HG03159 (cell line): ENCODE data around the gene ZNF48.

Source experiments
- ATAC-seq: cut with Tn5 transposase; IDR thresholded peaks from one replicate; pipeline ENCODE4 v1.9.1; 2021; ENCODE audit warnings: mild to moderate bottlenecking, moderate library complexity; ENCODE audit not compliant: unreplicated experiment

The ZNF48 gene

DNA sequence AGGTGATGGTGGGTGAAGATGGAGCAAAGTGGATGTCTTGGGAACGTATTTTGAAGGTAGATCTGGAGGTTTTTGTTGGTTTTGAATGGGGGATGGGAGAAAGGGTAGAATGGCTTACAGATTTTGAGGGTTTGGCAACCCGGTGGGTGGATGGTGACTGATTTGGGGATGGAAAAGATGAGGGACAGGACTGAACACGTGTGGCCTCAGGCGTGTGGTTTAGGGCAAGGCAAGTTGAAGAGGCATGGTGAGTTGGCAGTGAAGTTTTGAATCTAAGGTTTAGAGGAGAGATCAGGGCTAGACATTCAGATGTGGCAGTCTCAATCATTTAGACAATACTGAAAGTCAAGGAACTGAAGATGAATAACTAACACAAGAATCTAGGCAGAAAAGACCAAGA lies 39.6 kb downstream of the ZNF48 start:
- ATAC-seq = no peak

DNA sequence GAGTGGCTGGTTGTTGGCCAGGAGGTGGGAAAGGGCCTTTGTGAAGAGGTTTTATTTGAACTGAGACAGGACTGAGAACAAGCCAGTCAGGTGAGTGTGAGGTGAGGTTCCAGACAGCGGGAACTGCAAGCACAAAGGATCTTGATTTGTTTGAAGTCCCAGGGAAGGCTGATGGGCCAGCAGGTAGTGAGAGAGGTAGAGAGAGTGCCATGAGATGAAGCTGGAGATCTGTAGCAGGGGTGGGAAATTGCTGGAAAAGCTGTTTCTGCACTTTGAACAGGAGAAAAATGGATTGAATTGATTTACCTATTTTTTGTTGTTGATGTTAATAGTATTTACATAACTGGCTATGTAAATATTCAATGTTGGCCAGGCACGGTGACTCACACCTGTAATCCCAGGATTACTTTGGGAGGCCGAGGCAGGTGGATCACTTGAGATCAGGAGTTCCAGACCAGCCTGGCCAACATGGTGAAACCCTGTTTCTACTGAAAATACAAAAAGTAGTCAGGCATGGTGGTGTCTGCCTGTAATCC lies 42.4 kb downstream of the ZNF48 start:
- ATAC-seq = no peak

- no peak for ATAC-seq
These were observed 43.6 kb downstream of the ZNF48 start for GRCh38 chr16:30438835-30439234.

DNA sequence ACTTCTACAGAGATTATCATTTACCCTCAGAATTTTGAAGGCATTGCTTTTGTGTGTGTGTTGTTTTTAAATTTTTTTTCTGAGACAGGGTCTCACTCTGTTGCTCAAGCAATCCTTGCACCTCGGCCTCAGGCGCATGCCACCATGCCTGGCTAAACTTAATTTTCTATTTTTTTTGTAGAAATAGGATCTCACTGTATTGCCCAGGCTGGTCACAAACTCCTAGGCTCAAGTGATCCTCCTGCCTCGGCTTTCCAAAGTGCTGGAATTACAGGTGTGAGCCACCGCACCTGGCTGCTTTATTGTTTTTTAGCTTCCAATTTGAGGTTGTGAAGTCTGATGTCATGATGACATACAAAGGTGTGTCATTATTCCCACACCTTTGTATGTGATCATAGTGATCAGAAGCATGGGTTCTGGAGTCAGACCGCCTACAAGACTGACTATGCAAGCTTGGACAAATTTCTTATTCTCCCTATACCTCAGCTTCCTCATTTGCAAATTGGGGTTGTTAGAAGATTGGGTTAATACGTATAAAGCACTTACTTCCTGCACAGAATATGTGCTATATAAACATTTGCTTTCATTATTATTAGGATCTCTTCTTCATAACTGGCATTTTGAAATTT lies 44.6 kb downstream of the ZNF48 start:
- no peak for ATAC-seq

DNA sequence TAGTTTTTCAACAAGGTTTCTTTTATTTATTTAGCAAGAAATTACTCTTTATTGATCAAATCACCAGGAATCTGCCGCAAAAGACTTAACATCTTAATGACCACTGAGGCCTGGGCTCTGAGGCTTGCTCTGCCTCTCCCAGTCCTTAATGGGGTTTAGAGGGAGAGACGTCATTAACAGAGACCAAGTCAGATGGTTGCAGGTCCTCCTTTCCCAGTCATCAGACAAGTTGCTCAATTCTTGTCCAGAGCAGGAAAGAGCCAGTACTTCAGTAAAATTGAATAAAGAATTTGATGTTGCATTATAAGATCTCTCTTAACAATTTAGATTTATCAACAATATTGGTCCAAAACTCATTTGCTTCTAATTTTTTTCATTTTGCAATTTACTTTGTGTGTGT lies 48.4 kb downstream of the ZNF48 start:
- no peak for ATAC-seq

DNA sequence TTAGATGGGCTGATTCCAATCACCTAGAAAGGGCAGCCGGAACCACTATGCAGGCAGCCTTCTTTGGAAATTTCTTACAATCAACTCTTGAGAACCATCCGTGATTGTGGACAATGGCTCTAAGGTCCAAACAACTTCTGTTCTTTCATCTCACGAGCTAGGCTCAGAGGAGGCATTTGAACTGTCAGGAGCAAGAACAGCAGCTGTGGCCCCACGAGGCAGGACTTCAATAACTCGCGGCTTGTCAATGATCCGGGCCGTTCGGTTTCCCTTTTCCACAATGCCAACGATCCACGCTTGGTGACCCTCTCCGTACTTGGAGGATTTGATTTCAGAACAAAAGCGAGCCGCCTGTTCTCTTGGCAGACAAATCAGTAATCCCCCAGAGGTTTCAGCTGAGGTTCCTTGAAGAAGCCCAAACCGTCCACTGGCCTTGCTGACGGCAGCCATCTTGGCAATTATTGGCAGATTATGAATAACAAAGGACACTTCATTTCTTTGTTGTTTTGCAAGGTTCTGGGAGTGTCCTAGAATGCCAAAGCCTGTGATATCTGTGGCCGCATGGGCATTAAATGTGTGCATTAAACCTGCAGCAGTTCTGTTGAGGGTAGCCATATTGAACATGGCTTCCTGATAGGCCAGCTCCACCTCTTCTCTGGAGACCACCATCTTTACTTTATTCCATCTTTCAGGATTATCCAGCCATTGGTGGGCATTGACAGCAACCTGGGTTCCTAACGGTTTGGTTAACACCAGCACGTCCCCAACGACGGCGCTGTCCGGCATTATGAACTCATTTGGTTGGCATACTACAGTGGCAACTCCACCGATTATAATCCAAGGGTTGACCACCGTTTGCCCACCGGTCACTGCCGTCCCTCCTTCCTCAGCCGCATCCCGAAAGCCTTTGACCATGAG lies 49.3 kb downstream of the ZNF48 start:
- no peak for ATAC-seq

DNA sequence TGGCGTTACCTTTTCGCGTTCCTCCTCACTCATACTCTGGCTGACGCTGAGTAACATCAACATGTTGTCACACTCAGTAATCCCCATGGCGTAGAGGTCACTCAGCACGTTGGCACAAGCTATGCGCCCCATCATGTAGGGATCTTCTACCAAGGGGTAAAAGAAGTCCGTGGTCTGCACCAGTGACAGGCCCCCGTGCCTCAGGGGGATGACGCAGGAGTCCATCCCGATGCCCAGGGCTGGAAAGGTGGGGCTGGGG lies 49.9 kb downstream of the ZNF48 start:
- ATAC-seq = no peak

DNA sequence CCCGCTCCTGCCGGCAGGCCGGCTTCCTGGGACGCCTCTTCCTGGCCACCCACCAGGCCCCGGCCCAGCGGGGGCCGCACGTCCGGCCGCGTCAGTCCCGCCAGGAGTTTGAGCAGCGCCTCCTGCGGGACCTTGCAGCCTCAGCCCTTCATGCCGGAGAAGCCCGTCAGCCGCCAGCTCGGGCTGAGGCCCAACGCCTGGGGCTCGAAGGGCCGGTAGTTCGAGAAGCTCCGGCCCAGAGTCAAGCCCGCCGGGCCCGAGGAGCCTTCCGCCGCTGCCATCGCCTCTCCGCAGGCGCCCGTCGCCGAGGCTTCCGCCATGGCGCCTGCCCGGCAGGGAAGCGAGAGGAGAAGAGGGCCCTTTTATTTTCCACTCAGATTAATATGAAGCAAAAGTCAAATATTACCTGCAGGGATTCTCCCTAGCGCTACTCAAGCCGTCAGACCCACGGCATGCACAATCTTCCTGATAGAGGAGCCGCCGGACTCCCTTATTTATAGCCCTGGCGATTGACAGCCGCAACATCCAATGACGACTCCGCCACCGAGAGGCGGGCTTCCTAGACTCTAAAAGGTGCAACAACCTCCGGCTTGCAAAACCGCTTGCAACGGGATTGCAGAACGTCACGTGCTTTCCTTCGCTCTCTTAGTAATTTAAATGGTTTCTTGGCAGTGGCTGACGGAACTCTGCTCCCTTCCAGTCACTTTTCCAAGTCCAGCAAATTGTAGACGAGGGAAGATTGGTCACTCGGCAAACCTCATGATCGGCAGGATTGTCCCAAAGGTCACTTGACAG lies 50.4 kb downstream of the ZNF48 start, which contains the start of gene SEPHS2:
SEPHS2 (minus strand) TSS at position 467 of the 795 bp plus-strand sequence; CDS start at position 320, 147 bp downstream.
- ATAC-seq = peak; percentile 84

GRCh38 chr16:30446203-30446595 lies 51.0 kb downstream of the ZNF48 start:
- no peak for ATAC-seq

DNA sequence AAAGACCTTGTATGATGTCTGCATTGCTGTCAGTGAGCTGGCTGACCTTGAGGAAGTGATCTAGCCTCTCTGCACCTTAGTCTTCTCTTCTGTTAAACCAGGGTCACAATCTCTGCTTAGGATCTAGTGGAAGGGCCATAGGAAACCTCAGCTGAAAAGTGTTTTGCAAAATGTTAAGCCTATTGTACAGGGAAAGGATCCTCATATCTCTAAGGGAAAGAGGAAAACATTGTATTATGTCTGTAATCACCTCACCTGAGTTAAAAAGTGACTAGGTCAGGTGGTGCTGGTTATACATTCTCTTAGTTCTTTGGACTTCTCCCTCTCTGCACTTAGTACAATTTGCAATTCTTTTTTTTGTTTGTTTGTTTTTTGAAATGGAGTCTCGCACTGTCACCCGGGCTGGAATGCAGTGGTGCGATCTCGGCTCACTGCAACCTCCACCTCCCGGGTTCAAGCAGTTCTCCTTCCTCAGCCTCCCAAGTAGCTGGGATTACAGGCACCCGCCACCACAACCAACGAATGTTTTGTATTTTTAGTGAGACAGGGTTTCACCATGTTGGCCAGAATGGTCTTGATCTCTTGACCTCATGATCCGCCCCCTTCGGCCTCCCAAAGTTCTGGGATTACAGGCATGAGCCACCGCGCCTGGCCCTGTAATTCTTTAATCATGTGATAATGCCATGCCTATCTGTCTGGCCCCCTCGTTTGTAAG lies 52.4 kb downstream of the ZNF48 start:
- no peak for ATAC-seq

DNA sequence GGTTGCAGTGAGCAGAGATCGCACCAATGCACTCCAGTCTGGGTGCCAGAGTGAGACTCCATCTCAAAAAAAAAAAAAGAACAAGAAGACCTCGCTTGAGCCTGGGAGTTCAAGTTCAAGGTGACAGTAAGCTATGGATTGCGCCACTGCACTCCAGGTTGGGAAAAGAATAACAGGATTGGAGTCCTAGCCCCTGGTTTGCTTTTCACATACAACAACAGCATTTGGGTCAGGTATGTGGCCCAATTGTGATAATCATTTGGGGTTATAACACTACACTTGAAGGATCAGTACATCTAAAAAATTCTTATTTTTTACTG lies 53.9 kb downstream of the ZNF48 start:
- no peak for ATAC-seq
